GM19351 (cell line): ENCODE results near the gene AGK.
"Not testable (repeated sequence)": the region's sequence is repeated elsewhere in the genome, so short reads cannot be mapped to it uniquely, and the experiment has no call there.

Experiments
- ATAC-seq: cut with Tn5 transposase; IDR thresholded peaks from one replicate; pipeline ENCODE4 v1.9.1; 2021; ENCODE audit warnings: mild to moderate bottlenecking, moderate library complexity; ENCODE audit not compliant: unreplicated experiment

The AGK gene

GRCh38 chr7:141641876-141642275 lies 90.7 kb downstream of the AGK start:
- no peak for ATAC-seq

GRCh38 chr7:141645188-141645587 lies 94.0 kb downstream of the AGK start:
- ATAC-seq, result no peak

- no peak for ATAC-seq
These were observed 95.7 kb downstream of the AGK start for GRCh38 chr7:141646826-141647480.

GRCh38 chr7:141647701-141648100 lies 96.5 kb downstream of the AGK start:
- not testable (repeated sequence) for ATAC-seq

- no peak for ATAC-seq
These were observed 97.3 kb downstream of the AGK start for GRCh38 chr7:141648276-141649114.

- ATAC-seq, result peak; percentile 62
These were observed 98.1 kb downstream of the AGK start for GRCh38 chr7:141649137-141649864.

GRCh38 chr7:141649865-141650634 lies 98.8 kb downstream of the AGK start:
- ATAC-seq, result peak; percentile 82

GRCh38 chr7:141651417-141651816 lies 100.2 kb downstream of the AGK start:
- no peak for ATAC-seq

GRCh38 chr7:141652691-141653090 lies 101.5 kb downstream of the AGK start:
- ATAC-seq, result no peak

DNA sequence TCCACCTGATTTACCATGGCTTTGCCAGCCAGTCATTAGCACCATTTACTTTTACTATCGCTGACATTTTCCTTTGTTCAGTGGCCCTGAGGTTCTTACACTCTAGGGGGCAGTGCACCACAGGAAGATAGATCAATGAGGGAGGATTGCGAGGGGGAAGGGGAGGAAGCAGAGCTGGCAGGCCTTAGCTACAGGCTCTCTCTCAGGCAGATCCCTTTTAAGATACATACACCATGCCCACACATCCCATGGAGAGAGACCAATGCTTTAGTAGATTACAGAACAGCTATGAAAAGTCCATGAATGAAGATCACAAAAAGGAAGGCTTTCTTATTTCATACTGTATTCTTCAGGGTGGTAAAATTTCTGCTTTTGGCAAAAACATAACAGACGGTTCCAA lies 103.3 kb downstream of the AGK start:
- peak; percentile 83 for ATAC-seq

- no peak for ATAC-seq
These were observed 108.3 kb downstream of the AGK start for GRCh38 chr7:141659501-141659900.

DNA sequence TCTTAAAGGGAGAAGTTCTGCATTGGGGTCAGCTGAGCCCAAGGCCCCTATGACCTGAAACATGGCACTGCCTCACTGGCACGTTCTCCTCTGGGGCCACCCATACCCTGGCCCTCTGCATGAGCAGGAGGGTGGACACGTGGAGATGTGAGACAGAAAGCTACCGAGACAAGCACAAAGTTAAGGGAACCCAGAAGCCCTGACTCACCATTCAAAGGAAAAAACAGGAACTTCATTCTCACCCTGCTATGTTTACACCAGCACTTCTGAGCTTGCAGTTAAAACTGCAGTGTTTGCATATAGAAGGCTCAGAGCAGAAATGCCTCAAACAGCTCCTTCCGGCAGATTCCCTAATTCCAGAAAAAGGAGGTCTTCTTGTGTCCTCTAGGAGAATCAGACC lies 109.0 kb downstream of the AGK start:
- ATAC-seq, result no peak

- no peak for ATAC-seq
These were observed 112.1 kb downstream of the AGK start for GRCh38 chr7:141663081-141663849.

- no peak for ATAC-seq
These were observed 113.2 kb downstream of the AGK start for GRCh38 chr7:141664450-141664849.

- no peak for ATAC-seq
These were observed 114.2 kb downstream of the AGK start for GRCh38 chr7:141665208-141666035.

GRCh38 chr7:141666071-141666470 lies 114.9 kb downstream of the AGK start:
- no peak for ATAC-seq

DNA sequence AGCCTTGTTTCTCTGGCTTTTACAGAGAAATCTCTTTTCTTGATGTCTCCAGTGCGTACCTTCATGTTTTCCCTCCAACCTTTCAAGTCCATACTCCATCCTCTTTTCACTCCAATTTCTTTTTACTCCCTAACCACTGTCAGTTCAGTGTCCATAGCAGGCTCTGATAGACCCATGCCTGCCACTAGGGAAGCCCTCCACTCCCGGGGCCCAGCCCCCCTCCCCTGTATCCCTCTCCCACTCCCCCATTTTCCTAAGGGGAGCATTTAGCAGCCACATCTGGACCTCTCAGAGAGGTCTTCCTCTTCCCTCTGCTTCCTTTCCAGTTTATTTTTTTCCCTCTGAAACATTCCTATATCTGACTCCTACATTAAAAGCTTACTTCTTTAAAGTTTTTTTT lies 117.6 kb downstream of the AGK start:
- ATAC-seq, result no peak

- ATAC-seq, result no peak
These were observed 120.7 kb downstream of the AGK start for GRCh38 chr7:141671705-141672496.

- ATAC-seq, result no peak
These were observed 122.1 kb downstream of the AGK start for GRCh38 chr7:141673346-141673745.
